ENCODE results near the gene PGRMC1.

DNA sequence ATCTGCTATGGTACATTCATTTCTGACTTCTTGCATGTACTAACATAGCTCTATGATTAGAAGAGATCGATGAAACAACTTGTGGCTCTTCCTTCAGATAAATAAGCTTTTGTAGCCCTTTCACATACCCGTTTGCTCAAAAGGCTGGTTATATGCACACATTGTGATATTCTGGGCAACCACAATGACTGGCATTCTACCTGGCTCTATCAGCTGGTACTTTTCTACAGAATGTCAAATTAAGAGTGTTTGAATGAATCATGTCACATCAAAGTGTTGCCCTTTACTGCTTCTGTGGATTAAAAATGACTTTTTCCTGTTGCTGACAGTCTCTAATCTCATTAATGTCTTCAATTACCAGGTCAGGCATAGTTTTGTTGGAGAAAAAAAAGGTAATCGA is 11.6 kb downstream of the PGRMC1 start:
- TF ChIP-seq, protein P1, sequence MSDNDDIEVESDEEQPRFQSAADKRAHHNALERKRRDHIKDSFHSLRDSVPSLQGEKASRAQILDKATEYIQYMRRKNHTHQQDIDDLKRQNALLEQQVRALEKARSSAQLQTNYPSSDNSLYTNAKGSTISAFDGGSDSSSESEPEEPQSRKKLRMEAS (CRISPR knock-in tag; IDR thresholded peaks at IDR 0.05), result no peak
- no peak for TF ChIP-seq CTCF (IDR thresholded peaks at IDR 0.05)
- no peak for TF ChIP-seq ZNF512 (CRISPR knock-in tag; IDR thresholded peaks at IDR 0.05; ENCODE audit: borderline replicate concordance)
- no peak for TF ChIP-seq STAT6 (CRISPR knock-in tag; conservative IDR thresholded peaks at IDR 0.05; ENCODE audit: low read depth)
- TF ChIP-seq, protein P2, sequence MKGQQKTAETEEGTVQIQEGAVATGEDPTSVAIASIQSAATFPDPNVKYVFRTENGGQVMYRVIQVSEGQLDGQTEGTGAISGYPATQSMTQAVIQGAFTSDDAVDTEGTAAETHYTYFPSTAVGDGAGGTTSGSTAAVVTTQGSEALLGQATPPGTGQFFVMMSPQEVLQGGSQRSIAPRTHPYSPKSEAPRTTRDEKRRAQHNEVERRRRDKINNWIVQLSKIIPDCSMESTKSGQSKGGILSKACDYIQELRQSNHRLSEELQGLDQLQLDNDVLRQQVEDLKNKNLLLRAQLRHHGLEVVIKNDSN (CRISPR knock-in tag; IDR thresholded peaks at IDR 0.05), result no peak
- no peak for TF ChIP-seq MLX (CRISPR knock-in tag; IDR thresholded peaks at IDR 0.05)
- no peak for TF ChIP-seq FOXK1 (CRISPR knock-in tag; IDR thresholded peaks at IDR 0.05)
- TF ChIP-seq, protein P3, sequence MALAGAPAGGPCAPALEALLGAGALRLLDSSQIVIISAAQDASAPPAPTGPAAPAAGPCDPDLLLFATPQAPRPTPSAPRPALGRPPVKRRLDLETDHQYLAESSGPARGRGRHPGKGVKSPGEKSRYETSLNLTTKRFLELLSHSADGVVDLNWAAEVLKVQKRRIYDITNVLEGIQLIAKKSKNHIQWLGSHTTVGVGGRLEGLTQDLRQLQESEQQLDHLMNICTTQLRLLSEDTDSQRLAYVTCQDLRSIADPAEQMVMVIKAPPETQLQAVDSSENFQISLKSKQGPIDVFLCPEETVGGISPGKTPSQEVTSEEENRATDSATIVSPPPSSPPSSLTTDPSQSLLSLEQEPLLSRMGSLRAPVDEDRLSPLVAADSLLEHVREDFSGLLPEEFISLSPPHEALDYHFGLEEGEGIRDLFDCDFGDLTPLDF (CRISPR knock-in tag; IDR thresholded peaks at IDR 0.05), result no peak
- no peak for TF ChIP-seq ATF2 (CRISPR knock-in tag; IDR thresholded peaks at IDR 0.05; ENCODE audit: borderline replicate concordance, low read depth)
- no peak for TF ChIP-seq ATF1 (CRISPR knock-in tag; IDR thresholded peaks at IDR 0.05)
- TF ChIP-seq SP1 (CRISPR knock-in tag; conservative IDR thresholded peaks at IDR 0.05), result no peak
- TF ChIP-seq ZNF423 (CRISPR knock-in tag; IDR thresholded peaks at IDR 0.05), result no peak
- no peak for TF ChIP-seq GABPB1 (CRISPR knock-in tag; IDR thresholded peaks at IDR 0.05)

Measured in WTC11 (cell line).